GM23338 (cell line): Measurements from ENCODE around the gene C17orf107. TPM values are rescaled to one million over a fixed set of nuclear protein-coding genes. Genes with fewer than 3 reads are reported as not detected.

Experiments
- ATAC-seq: fragments of 200-7000 bp; cut with Tn5 transposase; 3 replicates; pipeline ENCODE4 v1.9.1; 2020
- DNase-seq: peaks from one replicate; pipeline ENCODE4 v3.0.0-alpha.2; 2015; ENCODE audit warnings: low spot score
- H2AFZ ChIP-seq: fragments of 200-600 bp; sonication (generic); 2 replicates; pipeline ENCODE4 v1.8.0; 2016; ENCODE audit warnings: antibody characterized with exemption, mild to moderate bottlenecking, moderate library complexity
- H3F3A ChIP-seq: fragments of 200-600 bp; sonication (generic); replicated peaks from 2 replicates; pipeline ENCODE4 v1.8.0; 2017; ENCODE audit warnings: antibody characterized with exemption, mixed run types, low read depth
- H3K27ac ChIP-seq: fragments of 200-600 bp; sonication (generic); 2 replicates; pipeline ENCODE4 v1.6.1; 2016; ENCODE audit warnings: low read depth
- H3K27me3 ChIP-seq: fragments of 200-600 bp; sonication (generic); 2 replicates; pipeline ENCODE4 v1.8.0; 2016; ENCODE audit warnings: mild to moderate bottlenecking, mixed run types, moderate library complexity; ENCODE audit not compliant: insufficient read depth
- H3K36me3 ChIP-seq: fragments of 200-600 bp; sonication (generic); 2 replicates; pipeline ENCODE4 v1.8.0; 2016; ENCODE audit warnings: mild to moderate bottlenecking; ENCODE audit not compliant: insufficient read depth
- H3K4me1 ChIP-seq: fragments of 200-600 bp; sonication (generic); 2 replicates; pipeline ENCODE4 v1.8.0; 2016; ENCODE audit warnings: mild to moderate bottlenecking, moderate library complexity; ENCODE audit not compliant: insufficient read depth
- H3K4me2 ChIP-seq: fragments of 200-600 bp; sonication (generic); 2 replicates; pipeline ENCODE4 v1.7.1; 2017; ENCODE audit warnings: mixed run types
- H3K4me3 ChIP-seq: fragments of 200-600 bp; sonication (generic); 2 replicates; pipeline ENCODE4 v1.6.1; 2016; ENCODE audit warnings: mixed run types
- H3K79me2 ChIP-seq: fragments of 200-600 bp; sonication (generic); replicated peaks from 2 replicates; pipeline ENCODE4 v1.8.0; 2017; ENCODE audit warnings: mild to moderate bottlenecking; ENCODE audit not compliant: insufficient read depth
- H3K9me2 ChIP-seq: fragments of 200-600 bp; sonication (generic); 2 replicates; pipeline ENCODE4 v1.8.0; 2017; ENCODE audit not compliant: insufficient read depth
- H4K20me1 ChIP-seq: fragments of 200-600 bp; sonication (generic); replicated peaks from 2 replicates; pipeline ENCODE4 v1.8.0; 2017; ENCODE audit warnings: mild to moderate bottlenecking; ENCODE audit not compliant: insufficient read depth
- H3K27ac Mint-ChIP-seq: 2 replicates; pipeline ENCODE4 v1.8.0; 2020; ENCODE audit warnings: inconsistent platforms, mild to moderate bottlenecking, moderate library complexity, mixed read lengths
- H3K27me3 Mint-ChIP-seq: 3 replicates; pipeline ENCODE4 v1.8.0; 2022; ENCODE audit warnings: low read depth, mild to moderate bottlenecking, moderate library complexity, mixed read lengths, inconsistent platforms; ENCODE audit not compliant: insufficient read depth, poor library complexity
- H3K36me3 Mint-ChIP-seq: 3 replicates; pipeline ENCODE4 v1.8.0; 2021; ENCODE audit warnings: low read depth, mild to moderate bottlenecking, inconsistent platforms, moderate library complexity, mixed read lengths
- H3K4me1 Mint-ChIP-seq: 3 replicates; pipeline ENCODE4 v1.8.0; 2020; ENCODE audit warnings: mild to moderate bottlenecking, inconsistent platforms, mixed read lengths
- H3K4me3 Mint-ChIP-seq: 3 replicates; pipeline ENCODE4 v1.8.0; 2021; ENCODE audit warnings: moderate library complexity, mild to moderate bottlenecking, inconsistent platforms, mixed read lengths
- H3K9me3 Mint-ChIP-seq: 3 replicates; pipeline ENCODE4 v1.8.0; 2020; ENCODE audit warnings: moderate library complexity, mild to moderate bottlenecking, inconsistent platforms, mixed read lengths
- CREB1 ChIP-seq: fragments of 250-450 bp; sonication (Bioruptor Pico); IDR thresholded peaks from 2 replicates; pipeline ENCODE4 v1.5.0; 2020; ENCODE audit warnings: low read depth, mild to moderate bottlenecking, moderate library complexity
- ETS1 ChIP-seq: IDR thresholded peaks from 2 replicates; pipeline ENCODE4 v1.6.1; 2016; ENCODE audit warnings: antibody characterized with exemption
- EZH2 ChIP-seq: fragments of 200-600 bp; sonication (generic); IDR thresholded peaks from one replicate; pipeline ENCODE4 v1.8.0; 2017; ENCODE audit warnings: antibody characterized with exemption, mild to moderate bottlenecking, low read depth; ENCODE audit not compliant: unreplicated experiment
- EZH2phosphoT487 ChIP-seq: fragments of 200-600 bp; sonication (generic); IDR thresholded peaks from one replicate; pipeline ENCODE4 v1.8.1; 2018; ENCODE audit warnings: antibody characterized with exemption; ENCODE audit not compliant: unreplicated experiment
- NANOG ChIP-seq: IDR thresholded peaks from 2 replicates; pipeline ENCODE4 v1.6.1; 2016; ENCODE audit warnings: antibody characterized with exemption, borderline replicate concordance
- POLR2AphosphoS5 ChIP-seq: IDR thresholded peaks from 2 replicates; pipeline ENCODE4 v1.6.1; 2016; ENCODE audit warnings: antibody characterized with exemption, low read depth
- REST ChIP-seq: IDR thresholded peaks from one replicate; pipeline ENCODE4 v1.6.1; 2018; ENCODE audit warnings: antibody characterized with exemption; ENCODE audit not compliant: unreplicated experiment
- ZNF114 ChIP-seq: fragments of 250-450 bp; sonication (Bioruptor Pico); IDR thresholded peaks from 2 replicates; pipeline ENCODE4 v1.5.0; 2020; ENCODE audit warnings: mild to moderate bottlenecking, moderate library complexity
- ZNF331 ChIP-seq: fragments of 250-450 bp; sonication (Bioruptor Pico); IDR thresholded peaks from 2 replicates; pipeline ENCODE4 v1.5.0; 2020; ENCODE audit warnings: low read depth, mild to moderate bottlenecking, moderate library complexity
- polyA plus RNA-seq: library from polyadenylated mRNA; unstranded; fragments of >200 nt; fragmentation: Nextera tagmentation; extraction: Ambion mirVana; gene quantifications from 2 replicates; pipeline ENCODE4 v1.2.1, GENCODE V29; 2016
- total RNA-seq: library from RNA; depleted of rRNA; stranded (reverse); fragments of >200 nt; shearing (Covaris generic); gene quantifications from 2 replicates; pipeline ENCODE4 v1.2.3, GENCODE V29; 2014

The C17orf107 gene
- total and polyA plus RNA-seq, 2 experiments from 2014 or later: 1.9 to 5.9 TPM

GRCh38 chr17:4948931-4949320, 49.6 kb downstream of the C17orf107 start:
- Histone ChIP-seq H3K4me3 (peak overlapping the region; percentile 96), H3K4me2 (peak overlapping the region; percentile 96), H3K27ac (peak overlapping the region; percentile 100), H3F3A (peaks cover 35% of the 10 kb centered on the region), H4K20me1 (peaks cover 16% of the 10 kb centered on the region), H3K4me1 (peaks cover 43% of the 10 kb centered on the region), H3K9me2 (no peaks in the 10 kb centered on the region), H3K27me3 (no peaks in the 10 kb centered on the region), H3K79me2 (peaks cover 35% of the 10 kb centered on the region), H3K36me3 (peaks cover 16% of the 10 kb centered on the region), H2AFZ (no peak overlapping the region)
- Mint-ChIP-seq H3K4me1 (peaks cover 46% of the 10 kb centered on the region), H3K27ac (peak overlapping the region; percentile 98), H3K27me3 (peaks cover 40% of the 10 kb centered on the region), H3K9me3 (no peaks in the 10 kb centered on the region; the same call in 2 of the 3 replicates), H3K4me3 (peak overlapping the region; percentile 92), H3K36me3 (peaks cover 39% of the 10 kb centered on the region)
- ATAC-seq: peak; percentile 47
- peak; percentile 88 for DNase-seq
- TF ChIP-seq POLR2AphosphoS5 (peak; percentile 29; the same call in 1 of the 2 replicates), ZNF114 (no peak), ETS1 (no peak), EZH2phosphoT487 (no peak), NANOG (no peak)

- peaks cover 34% of the 10 kb centered on the region for H3K27me3 Mint-ChIP-seq
- peak overlapping the region; percentile 76 for H3K4me3 Mint-ChIP-seq
- H3K9me3 Mint-ChIP-seq: no peaks in the 10 kb centered on the region; the same call in 2 of the 3 replicates
- TF ChIP-seq NANOG (no peak), REST (no peak), ZNF331 (CRISPR knock-in tag) (no peak), ZNF114 (no peak), CREB1 (CRISPR knock-in tag) (no peak), EZH2 (no peak), EZH2phosphoT487 (no peak)
- Histone ChIP-seq H3K36me3 (peaks cover 16% of the 10 kb centered on the region), H3K4me3 (peak overlapping the region; percentile 96), H3F3A (peaks cover 29% of the 10 kb centered on the region), H3K79me2 (peaks cover 35% of the 10 kb centered on the region), H3K4me1 (peaks cover 39% of the 10 kb centered on the region), H2AFZ (no peak overlapping the region), H3K4me2 (peak overlapping the region; percentile 96), H3K27ac (peak overlapping the region; percentile 100), H3K9me2 (no peaks in the 10 kb centered on the region), H4K20me1 (peaks cover 15% of the 10 kb centered on the region), H3K27me3 (no peaks in the 10 kb centered on the region)
- H3K27ac Mint-ChIP-seq: peak overlapping the region; percentile 81
- ATAC-seq: peak; percentile 23
- DNase-seq: peak; percentile 68
- H3K4me1 Mint-ChIP-seq: peaks cover 44% of the 10 kb centered on the region
- H3K36me3 Mint-ChIP-seq: peaks cover 34% of the 10 kb centered on the region
Measured at GRCh38 chr17:4949321-4950074, 50.2 kb downstream of the C17orf107 start.
